HG03460 (cell line): Measurements from ENCODE around the gene C10orf88.
"Not testable (repeated sequence)": the region's sequence is repeated elsewhere in the genome, so short reads cannot be mapped to it uniquely, and the experiment has no call there.

ENCODE experiments used
- ATAC-seq: cut with Tn5 transposase; IDR thresholded peaks from one replicate; pipeline ENCODE4 v1.9.1; 2021; ENCODE audit not compliant: unreplicated experiment

The C10orf88 gene

GRCh38 chr10:122966879-122967278 lies 12.9 kb upstream of the C10orf88 start:
- no peak for ATAC-seq

DNA sequence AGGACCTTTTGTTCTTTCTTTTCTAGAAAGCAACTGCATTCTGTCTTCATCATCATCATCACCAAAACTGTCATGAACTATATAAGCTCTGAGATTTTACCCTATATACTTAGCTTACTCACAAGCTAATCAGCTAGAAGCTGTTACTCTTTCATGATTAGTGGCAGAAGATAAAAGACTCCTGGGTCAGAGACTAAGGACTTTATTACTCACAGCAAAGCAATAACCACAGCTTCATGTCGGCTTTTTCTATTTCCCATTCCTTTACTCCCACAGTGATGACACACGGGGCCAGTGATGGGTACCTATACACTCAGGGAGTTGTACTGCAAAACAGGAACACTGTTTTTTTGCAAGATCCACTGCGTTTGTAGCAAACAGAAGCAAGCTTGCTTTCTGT lies 8.4 kb upstream of the C10orf88 start:
- no peak for ATAC-seq

GRCh38 chr10:122957474-122957873 lies 3.4 kb upstream of the C10orf88 start:
- ATAC-seq = no peak

DNA sequence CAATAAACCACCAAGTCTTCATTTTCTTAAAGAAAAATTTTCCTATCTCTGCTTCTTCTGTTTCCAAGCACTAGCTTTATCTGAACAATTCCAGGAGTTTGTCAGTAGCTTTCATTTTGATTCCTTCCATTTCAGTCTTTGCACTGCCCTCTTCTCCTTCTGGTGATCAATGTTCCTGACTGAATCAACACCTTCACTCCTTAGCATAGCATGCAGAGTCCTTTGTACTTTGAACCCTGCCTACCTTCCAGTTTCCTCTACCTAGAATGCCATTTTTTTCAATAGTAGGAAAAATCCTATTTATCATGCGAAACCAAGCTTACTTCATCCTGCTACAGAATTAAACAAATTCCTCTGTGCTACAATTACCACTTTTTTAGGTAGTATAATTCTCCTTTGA lies 1.9 kb upstream of the C10orf88 start:
- no peak for ATAC-seq

DNA sequence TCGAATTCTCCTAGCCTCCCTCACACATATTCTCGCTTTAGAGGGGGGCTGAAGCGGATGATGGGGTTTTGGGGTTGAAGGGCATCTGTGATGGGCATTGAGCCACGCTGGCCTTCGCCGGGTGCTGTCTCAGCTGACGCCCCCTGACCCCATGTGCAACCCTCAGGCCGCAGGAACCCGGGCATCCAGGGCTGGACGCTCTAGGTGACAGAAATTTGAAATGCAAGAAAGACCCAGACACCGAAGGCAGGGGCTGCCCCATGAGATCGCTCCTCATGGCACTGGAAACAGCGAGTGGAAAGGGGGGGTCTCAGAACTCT lies 664 bp upstream of the C10orf88 start:
- ATAC-seq = no peak

DNA sequence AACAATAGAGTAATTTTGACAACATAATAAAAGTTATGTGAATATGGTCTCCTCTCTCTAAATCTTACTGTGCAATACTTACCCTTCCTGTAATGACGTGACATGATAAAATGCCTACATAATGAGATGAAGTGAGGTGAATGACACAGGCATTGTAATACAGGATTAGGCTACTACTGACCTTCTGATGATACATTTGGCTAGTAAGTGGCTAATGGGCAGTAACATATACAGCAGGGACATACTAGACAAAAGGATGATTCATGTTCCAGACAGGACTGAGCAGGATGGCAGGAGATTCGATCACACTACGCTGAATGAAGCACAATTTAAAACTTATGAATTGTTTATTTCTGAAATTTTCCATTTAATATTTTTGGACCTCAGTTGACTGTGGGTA lies 4.7 kb downstream of the C10orf88 start:
- no peak for ATAC-seq

DNA sequence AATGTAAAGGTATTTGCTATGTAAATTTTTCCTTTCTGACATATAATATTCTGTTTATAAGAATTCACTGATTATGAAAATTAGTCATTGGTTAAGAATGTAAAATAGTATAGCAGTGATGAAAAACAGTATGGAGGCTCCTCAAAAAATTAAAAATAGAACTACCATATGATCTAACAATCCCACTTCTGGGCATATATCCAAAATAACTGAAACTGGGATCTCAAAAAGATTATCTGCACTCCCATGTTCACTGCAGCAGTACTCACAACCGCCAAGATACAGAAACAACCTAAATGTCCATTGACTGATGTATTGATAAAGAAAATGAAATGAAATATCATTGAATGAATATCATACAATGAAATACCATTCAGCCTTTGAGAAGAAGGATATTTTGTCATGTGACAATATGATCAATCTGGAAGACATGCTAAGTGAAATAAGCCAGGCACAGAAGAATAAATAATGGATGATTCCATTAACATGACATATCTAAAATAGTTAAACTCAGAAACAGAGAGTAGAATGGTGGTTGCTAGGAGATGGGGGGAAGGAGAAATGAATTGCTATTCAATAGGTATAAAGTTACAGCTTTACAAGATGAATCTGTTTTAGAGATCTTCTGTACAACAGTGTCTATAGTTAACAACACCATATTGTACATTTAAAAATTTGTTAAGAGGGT lies 14.0 kb downstream of the C10orf88 start:
- ATAC-seq = no peak

DNA sequence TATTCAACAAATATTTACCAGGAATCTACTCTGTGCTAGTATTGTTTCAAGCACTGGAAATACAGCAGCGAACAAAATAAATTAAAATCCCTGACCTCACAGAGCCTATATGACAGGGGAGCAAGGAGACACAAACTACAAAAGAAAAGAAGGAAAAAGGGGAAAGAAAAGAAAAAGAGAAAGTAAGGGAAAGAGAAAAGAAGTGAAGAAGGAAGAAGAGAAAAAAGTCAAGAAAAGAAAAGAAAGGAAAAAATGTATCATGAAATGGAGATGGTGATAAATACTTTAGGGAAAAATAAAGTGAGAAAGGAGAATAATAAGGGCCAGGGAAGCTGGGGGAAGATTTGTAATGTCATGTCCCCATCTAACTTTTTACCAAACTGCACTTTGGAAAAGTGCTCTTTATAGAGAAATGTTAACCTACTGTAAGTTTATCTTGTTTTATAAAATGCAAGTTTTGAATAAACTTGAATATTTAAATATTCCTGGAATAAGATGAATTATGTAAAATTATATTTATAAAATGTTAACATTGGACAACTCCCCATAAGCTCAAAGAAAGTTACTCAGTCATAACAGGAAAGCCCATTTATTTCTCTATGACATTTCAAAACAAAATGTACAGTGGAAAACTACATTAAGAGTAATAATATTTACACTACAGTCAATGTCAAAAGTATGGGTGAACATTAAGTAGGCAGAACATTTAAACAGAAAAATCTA lies 14.7 kb downstream of the C10orf88 start:
- no peak for ATAC-seq

- ATAC-seq = no peak
Measured at GRCh38 chr10:122931088-122931906, 22.7 kb downstream of the C10orf88 start.

GRCh38 chr10:122930140-122930539 lies 23.9 kb downstream of the C10orf88 start:
- ATAC-seq = no peak

- no peak for ATAC-seq
Measured at GRCh38 chr10:122915700-122916099, 38.3 kb downstream of the C10orf88 start.

DNA sequence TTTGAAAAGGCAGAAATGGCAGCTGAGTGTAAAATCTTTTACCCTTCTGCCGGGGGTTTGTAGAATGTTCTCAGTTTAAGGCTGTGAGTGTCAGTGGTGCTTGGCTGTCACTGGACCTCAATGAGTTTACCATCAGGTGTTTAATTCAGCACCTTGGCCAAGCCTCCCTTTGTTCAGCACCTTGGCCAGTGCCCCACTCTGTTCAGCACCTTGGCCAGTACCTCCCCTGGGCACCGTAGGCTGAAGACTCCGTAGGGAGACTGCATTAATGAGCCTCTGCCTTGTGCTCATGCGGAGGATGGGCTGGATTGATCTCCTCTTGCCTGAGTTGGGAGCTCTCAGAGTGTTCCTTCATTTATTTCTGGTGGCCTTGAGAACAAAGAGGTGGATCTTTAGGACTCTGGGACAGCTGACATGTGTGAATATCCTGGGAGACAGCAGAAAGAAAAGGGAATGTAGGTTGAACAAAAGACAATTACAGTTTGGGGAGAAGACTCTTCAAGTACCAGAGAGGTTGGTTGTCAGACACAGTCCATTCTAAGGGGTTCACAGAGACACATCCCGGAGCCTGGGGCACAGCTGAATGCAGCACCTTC lies 42.0 kb downstream of the C10orf88 start:
- no peak for ATAC-seq

DNA sequence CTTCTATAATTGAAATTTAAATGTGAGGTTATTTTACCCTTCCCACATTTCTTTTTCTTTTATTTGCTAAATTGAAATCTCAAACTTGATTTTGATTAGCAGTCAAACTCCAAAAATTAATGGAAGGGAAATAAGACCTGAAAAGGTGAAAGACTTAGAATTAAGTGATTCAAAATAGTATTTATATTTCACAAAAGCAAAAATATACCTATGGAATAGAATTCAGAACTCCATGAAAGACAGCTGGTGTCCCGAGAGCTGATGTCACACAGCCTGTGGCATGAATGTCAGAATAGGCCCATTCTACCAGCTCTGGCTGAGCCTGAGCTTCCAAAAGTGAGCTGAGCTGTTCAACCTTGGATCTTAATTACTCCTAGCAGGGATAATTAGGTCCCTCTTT lies 43.7 kb downstream of the C10orf88 start, which contains the start of gene FAM24A:
TSS of gene FAM24A (plus strand) at position 301 of the 400 bp plus-strand sequence. CDS start 1,025 bp downstream, outside the sequence.
- no peak for ATAC-seq

DNA sequence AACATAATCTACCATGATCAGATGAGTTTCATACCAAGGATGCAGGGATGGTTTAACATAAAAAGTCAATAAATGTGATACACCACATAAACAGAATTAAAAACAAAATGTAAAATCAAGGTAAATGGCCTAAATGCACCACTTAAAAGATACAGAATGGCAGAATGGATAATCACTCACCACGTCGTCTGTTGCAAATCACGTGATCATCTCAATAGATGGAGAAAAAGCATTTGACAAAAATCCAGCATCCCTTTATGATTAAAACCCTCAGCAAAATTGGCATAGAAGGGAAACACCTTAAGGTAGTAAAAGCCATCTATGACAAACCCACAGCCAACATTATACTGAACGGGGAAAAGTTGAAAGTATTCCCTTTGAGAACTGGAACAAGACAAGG lies 50.2 kb downstream of the C10orf88 start:
- not testable (repeated sequence) for ATAC-seq

GRCh38 chr10:122894261-122894944 lies 59.6 kb downstream of the C10orf88 start:
- no peak for ATAC-seq

GRCh38 chr10:122884166-122884565 lies 69.9 kb downstream of the C10orf88 start:
- no peak for ATAC-seq

DNA sequence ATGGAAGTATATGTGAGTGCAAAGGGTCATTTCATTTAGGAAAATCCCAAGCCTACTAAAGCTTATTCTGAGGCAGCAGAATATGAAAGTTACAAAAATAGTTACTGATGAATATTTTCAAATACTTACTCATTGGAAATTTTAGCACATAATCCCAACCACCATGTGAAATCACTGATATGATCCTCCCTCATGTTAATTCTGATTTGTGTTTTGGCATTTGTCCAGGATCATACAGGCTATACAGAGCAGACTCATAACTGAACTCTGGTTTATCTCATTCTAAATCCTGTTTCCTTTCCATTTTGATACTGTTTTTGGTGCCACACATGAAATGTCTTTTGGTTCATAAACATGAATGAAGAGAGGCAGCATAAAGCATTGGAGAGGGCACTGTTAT lies 71.3 kb downstream of the C10orf88 start:
- ATAC-seq = no peak
